Right renal pelvis (tissue), 4 donors: ENCODE data around the gene KCTD21. TPM values are rescaled to one million over a fixed set of nuclear protein-coding genes. Genes with fewer than 3 reads are reported as not detected.
A peak's percentile ranks its signal among the peaks of the same experiment; 100 is the strongest.
"Not testable (repeated sequence)": the region's sequence is repeated elsewhere in the genome, so short reads cannot be mapped to it uniquely, and the experiment has no call there.

Experiments
- DNase-seq, 4 donors: peaks; one replicate each; pipeline ENCODE4 v3.0.0-alpha.2; 2013; ENCODE audit warnings: low read depth in 4 of 4, low spot score in 3 of 4, missing footprints in 1 of 4
- polyA plus RNA-seq, 4 donors: library from polyadenylated mRNA; unstranded; fragments of 120-200 nt; gene quantifications; one replicate each; pipeline ENCODE4 v1.2.1, GENCODE V29; 2013; ENCODE audit not compliant: insufficient read length in 4 of 4

KCTD21 gene
- 10 to 100 TPM in 1 of 4 donors, 1 to 10 TPM in 3; 7.7 to 10.3 (median 9.5) TPM for polyA plus RNA-seq

- DNase-seq: peak; percentile 86 to 94 (median 90)
These were observed at the start of gene KCTD21, which contains the start of gene USP35 for GRCh38 chr11:78188286-78189173. Gene KCTD21 (minus strand): TSS chr11:78188626. CDS start chr11:78174554, 14,072 bp downstream. Gene USP35 (plus strand): TSS chr11:78188919. CDS start chr11:78196246, 7,327 bp downstream.

- no peak for DNase-seq
These were observed 49.0 kb upstream of the KCTD21 start for GRCh38 chr11:78237293-78238046.

GRCh38 chr11:78234006-78234405, 45.6 kb upstream of the KCTD21 start:
- no peak for DNase-seq

GRCh38 chr11:78233046-78233445, 44.6 kb upstream of the KCTD21 start:
- DNase-seq: not testable (repeated sequence)

- no peak for DNase-seq
These were observed 43.6 kb upstream of the KCTD21 start for GRCh38 chr11:78231962-78232501.

GRCh38 chr11:78230161-78230877, 41.9 kb upstream of the KCTD21 start:
- DNase-seq: no peak

GRCh38 chr11:78229106-78229505, 40.7 kb upstream of the KCTD21 start:
- DNase-seq: no peak

GRCh38 chr11:78228467-78228866, 40.0 kb upstream of the KCTD21 start:
- DNase-seq: peak; percentile 39 to 60 (median 52)

GRCh38 chr11:78227921-78228320, 39.5 kb upstream of the KCTD21 start:
- no peak for DNase-seq

GRCh38 chr11:78226684-78227680, 38.6 kb upstream of the KCTD21 start:
- no peak for DNase-seq

- no peak for DNase-seq
These were observed 36.5 kb upstream of the KCTD21 start for GRCh38 chr11:78224906-78225420.

GRCh38 chr11:78224506-78224905, 36.1 kb upstream of the KCTD21 start:
- DNase-seq: no peak

GRCh38 chr11:78223320-78223954, 35.0 kb upstream of the KCTD21 start:
- no peak for DNase-seq

GRCh38 chr11:78222726-78223125, 34.3 kb upstream of the KCTD21 start:
- DNase-seq: not testable (repeated sequence)

- DNase-seq: no peak
These were observed 33.2 kb upstream of the KCTD21 start for GRCh38 chr11:78221396-78222315.

- DNase-seq: no peak
These were observed 32.1 kb upstream of the KCTD21 start for GRCh38 chr11:78220218-78221157.
